Measurements from ENCODE around the gene HSD17B4.
"Not testable (repeated sequence)": the region's sequence is repeated elsewhere in the genome, so short reads cannot be mapped to it uniquely, and the experiment has no call there.

Gene HSD17B4

DNA sequence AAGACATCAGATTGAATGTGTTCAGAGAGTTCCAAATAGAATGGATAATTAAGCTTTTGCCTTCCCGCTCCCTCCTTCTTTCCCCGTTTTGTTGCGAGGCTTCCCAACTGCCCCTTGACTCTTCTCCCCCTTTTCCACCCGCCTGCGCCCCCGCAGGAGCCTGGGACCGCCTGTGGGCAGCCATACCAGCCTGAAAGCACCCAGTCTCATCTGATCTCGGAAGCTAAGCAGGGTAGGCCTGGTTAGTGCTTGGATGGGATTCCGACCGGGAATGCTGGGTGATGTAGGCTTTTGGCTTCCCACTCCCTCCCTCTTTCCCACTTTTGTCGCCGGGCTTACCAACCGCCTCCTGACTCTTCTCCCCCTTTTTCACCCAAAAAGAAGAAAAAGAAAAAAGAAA, 6.8 kb upstream of the HSD17B4 start:
- Histone ChIP-seq H3K4me1 (ENCODE audit: control insufficient read depth, low read length) (no peaks in the 10 kb centered on the region), H3K4me2 (ENCODE audit: low read length) (no peak overlapping the region), H3K9me2 (replicated peaks; ENCODE audit: control insufficient read depth, low read length) (no peaks in the 10 kb centered on the region), H3K36me3 (ENCODE audit: control insufficient read depth, low read length) (no peaks in the 10 kb centered on the region), H4K20me1 (ENCODE audit: control insufficient read depth, insufficient read depth, low read depth, low read length) (no peaks in the 10 kb centered on the region), H3K9me3 (ENCODE audit: control insufficient read depth, insufficient read depth, low read length) (0 out of 2 replicates have a peak, but pooled peaks cover 4% of the 10 kb centered on the region), H3K79me2 (ENCODE audit: control insufficient read depth, low read length) (no peaks in the 10 kb centered on the region), H3K27ac (ENCODE audit: low read depth, low read length) (no peak overlapping the region), H3K27me3 (ENCODE audit: control insufficient read depth, low read length) (no peaks in the 10 kb centered on the region), H3K4me3 (ENCODE audit: low read length) (no peak overlapping the region), H3F3A (ENCODE audit: control insufficient read depth, insufficient read depth) (no peaks in the 10 kb centered on the region)
- TF ChIP-seq, protein P1, sequence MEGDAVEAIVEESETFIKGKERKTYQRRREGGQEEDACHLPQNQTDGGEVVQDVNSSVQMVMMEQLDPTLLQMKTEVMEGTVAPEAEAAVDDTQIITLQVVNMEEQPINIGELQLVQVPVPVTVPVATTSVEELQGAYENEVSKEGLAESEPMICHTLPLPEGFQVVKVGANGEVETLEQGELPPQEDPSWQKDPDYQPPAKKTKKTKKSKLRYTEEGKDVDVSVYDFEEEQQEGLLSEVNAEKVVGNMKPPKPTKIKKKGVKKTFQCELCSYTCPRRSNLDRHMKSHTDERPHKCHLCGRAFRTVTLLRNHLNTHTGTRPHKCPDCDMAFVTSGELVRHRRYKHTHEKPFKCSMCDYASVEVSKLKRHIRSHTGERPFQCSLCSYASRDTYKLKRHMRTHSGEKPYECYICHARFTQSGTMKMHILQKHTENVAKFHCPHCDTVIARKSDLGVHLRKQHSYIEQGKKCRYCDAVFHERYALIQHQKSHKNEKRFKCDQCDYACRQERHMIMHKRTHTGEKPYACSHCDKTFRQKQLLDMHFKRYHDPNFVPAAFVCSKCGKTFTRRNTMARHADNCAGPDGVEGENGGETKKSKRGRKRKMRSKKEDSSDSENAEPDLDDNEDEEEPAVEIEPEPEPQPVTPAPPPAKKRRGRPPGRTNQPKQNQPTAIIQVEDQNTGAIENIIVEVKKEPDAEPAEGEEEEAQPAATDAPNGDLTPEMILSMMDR (IDR thresholded peaks at IDR 0.05; ENCODE audit: low read depth, low read length, poor library complexity, severe bottlenecking): no peak
- TF ChIP-seq EZH2phosphoT487 (IDR thresholded peaks at IDR 0.05; ENCODE audit: borderline replicate concordance, low read length): no peak

DNA sequence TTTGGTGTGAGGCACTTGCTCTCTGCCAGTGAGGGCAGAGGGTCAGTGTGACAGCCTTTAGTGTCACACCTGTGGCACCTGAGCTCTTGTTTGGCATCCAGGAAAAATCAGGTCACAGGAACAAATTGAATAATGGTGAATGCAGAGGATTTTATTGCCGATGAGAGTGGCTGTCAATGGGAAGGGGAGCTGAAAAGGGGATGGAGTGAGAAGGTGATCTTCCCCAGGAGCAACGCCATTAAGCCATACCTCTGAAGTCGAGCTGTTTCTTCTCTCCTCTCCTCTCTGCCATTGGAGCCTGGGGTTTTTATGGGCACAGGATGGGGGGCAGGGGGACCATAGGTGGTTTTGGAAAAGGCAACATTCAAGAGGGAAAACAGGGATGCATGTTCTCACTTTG, 2.4 kb upstream of the HSD17B4 start:
- Histone ChIP-seq H4K20me1 (ENCODE audit: control insufficient read depth, insufficient read depth, low read depth, low read length) (no peaks in the 10 kb centered on the region), H3K27me3 (ENCODE audit: control insufficient read depth, low read length) (no peaks in the 10 kb centered on the region)

DNA sequence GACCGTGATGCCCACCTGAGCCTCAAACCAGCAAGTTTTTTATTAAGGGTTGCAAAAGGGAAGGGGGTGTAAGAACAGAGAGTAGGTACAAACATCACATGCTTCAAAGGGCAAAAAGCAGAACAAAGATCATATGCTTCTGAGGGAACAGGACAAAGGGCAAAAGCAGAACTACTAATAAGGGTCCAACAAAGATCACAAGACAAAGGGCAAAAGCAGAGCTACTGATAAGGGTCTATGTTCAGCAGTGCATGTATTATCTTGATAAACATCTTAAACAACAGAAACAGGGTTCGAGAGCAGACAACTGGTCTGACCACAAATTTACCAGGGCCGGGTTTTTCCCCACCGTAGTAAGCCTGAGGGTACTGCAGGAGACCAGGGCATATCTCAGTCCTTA, 1.7 kb upstream of the HSD17B4 start:
- not testable (repeated sequence) for H3K27ac ChIP-seq (ENCODE audit: low read depth, low read length); H3K4me2 ChIP-seq (ENCODE audit: low read length); H3K9me3 ChIP-seq (ENCODE audit: control insufficient read depth, insufficient read depth, low read length); H3K36me3 ChIP-seq (ENCODE audit: control insufficient read depth, low read length); H3K4me3 ChIP-seq (ENCODE audit: low read length); H3K9me2 ChIP-seq (replicated peaks; ENCODE audit: control insufficient read depth, low read length); H3K27me3 ChIP-seq (ENCODE audit: control insufficient read depth, low read length); H3K79me2 ChIP-seq (ENCODE audit: control insufficient read depth, low read length); H3F3A ChIP-seq (ENCODE audit: control insufficient read depth, insufficient read depth); H4K20me1 ChIP-seq (ENCODE audit: control insufficient read depth, insufficient read depth, low read depth, low read length)
- H3K4me1 ChIP-seq (ENCODE audit: control insufficient read depth, low read length): peaks cover 21% of the 10 kb centered on the region

More for the DNA sequence above, 2.4 kb upstream of the HSD17B4 start:
- H3K27ac ChIP-seq (ENCODE audit: low read depth, low read length): no peak overlapping the region
- H3K79me2 ChIP-seq (ENCODE audit: control insufficient read depth, low read length): peaks cover 10% of the 10 kb centered on the region
- no peaks in the 10 kb centered on the region for H3K9me2 ChIP-seq (replicated peaks; ENCODE audit: control insufficient read depth, low read length)
- H3K36me3 ChIP-seq (ENCODE audit: control insufficient read depth, low read length): no peaks in the 10 kb centered on the region
- H3K4me1 ChIP-seq (ENCODE audit: control insufficient read depth, low read length): peaks cover 21% of the 10 kb centered on the region
- no peak for TF ChIP-seq EZH2phosphoT487 (IDR thresholded peaks at IDR 0.05; ENCODE audit: borderline replicate concordance, low read length)
- TF ChIP-seq, protein P1 (IDR thresholded peaks at IDR 0.05; ENCODE audit: low read depth, low read length, poor library complexity, severe bottlenecking): no peak
- H3F3A ChIP-seq (ENCODE audit: control insufficient read depth, insufficient read depth): no peaks in the 10 kb centered on the region; the same call in 1 of the 2 replicates
- 0 out of 2 replicates have a peak, but pooled peaks cover 4% of the 10 kb centered on the region for H3K9me3 ChIP-seq (ENCODE audit: control insufficient read depth, insufficient read depth, low read length)
- H3K4me3 ChIP-seq (ENCODE audit: low read length): no peak overlapping the region
- no peak overlapping the region for H3K4me2 ChIP-seq (ENCODE audit: low read length)

DNA sequence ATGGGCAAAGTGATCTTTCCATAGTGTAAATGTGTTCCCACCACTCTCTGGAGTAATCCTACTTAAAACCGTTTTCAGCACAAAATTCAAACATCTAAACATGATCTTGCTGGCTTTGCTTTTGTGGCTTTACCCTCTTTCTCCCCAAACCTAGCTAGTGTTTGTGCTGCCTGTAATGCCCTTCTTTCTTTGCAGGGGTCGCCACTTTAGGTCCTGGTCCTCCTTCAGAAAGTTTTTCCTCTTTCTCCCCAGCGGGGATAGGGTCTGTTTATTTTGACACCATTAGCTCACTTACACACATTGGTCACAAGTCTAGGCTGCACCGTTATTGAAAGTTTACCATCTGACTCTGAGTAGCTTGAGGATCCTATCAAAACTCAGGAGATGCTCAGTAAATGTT, 736 bp upstream of the HSD17B4 start:
- 0 out of 2 replicates have a peak, but pooled peaks cover 4% of the 10 kb centered on the region for H3K9me3 ChIP-seq (ENCODE audit: control insufficient read depth, insufficient read depth, low read length)
- no peaks in the 10 kb centered on the region for H4K20me1 ChIP-seq (ENCODE audit: control insufficient read depth, insufficient read depth, low read depth, low read length)
- peaks cover 21% of the 10 kb centered on the region for H3K4me1 ChIP-seq (ENCODE audit: control insufficient read depth, low read length)
- H3K27ac ChIP-seq (ENCODE audit: low read depth, low read length): no peak overlapping the region
- no peaks in the 10 kb centered on the region for H3K27me3 ChIP-seq (ENCODE audit: control insufficient read depth, low read length)
- H3K9me2 ChIP-seq (replicated peaks; ENCODE audit: control insufficient read depth, low read length): no peaks in the 10 kb centered on the region
- H3K79me2 ChIP-seq (ENCODE audit: control insufficient read depth, low read length): peaks cover 10% of the 10 kb centered on the region
- H3K36me3 ChIP-seq (ENCODE audit: control insufficient read depth, low read length): no peaks in the 10 kb centered on the region
- H3F3A ChIP-seq (ENCODE audit: control insufficient read depth, insufficient read depth): no peaks in the 10 kb centered on the region; the same call in 1 of the 2 replicates
- H3K4me3 ChIP-seq (ENCODE audit: low read length): peak overlapping the region; percentile 96
- peak overlapping the region; percentile 89 for H3K4me2 ChIP-seq (ENCODE audit: low read length)
- no peak for TF ChIP-seq EZH2phosphoT487 (IDR thresholded peaks at IDR 0.05; ENCODE audit: borderline replicate concordance, low read length)
- TF ChIP-seq, protein P1 (IDR thresholded peaks at IDR 0.05; ENCODE audit: low read depth, low read length, poor library complexity, severe bottlenecking): peak; percentile 33
